ENCODE results near the gene B4GALNT3.

Gene B4GALNT3

GRCh38 chr12:522692-523378 is 63.1 kb downstream of the B4GALNT3 start:
- TF ChIP-seq ARNT (IDR thresholded peaks at IDR 0.05): no peak
- TF ChIP-seq ZNF384 (IDR thresholded peaks at IDR 0.05): no peak
- TF ChIP-seq FOXA1 (IDR thresholded peaks at IDR 0.05): no peak
- no peak for TF ChIP-seq BHLHE40 (IDR thresholded peaks at IDR 0.05; ENCODE audit: borderline replicate concordance)
- peak; percentile 41; the same call in 1 of the 2 replicates for TF ChIP-seq PKNOX1 (IDR thresholded peaks at IDR 0.05)
- ChIA-PET POLR2A (no interaction called here), CTCF (no interaction called here)
- DNase-seq (ENCODE audit: extremely low spot score): no peak

DNA sequence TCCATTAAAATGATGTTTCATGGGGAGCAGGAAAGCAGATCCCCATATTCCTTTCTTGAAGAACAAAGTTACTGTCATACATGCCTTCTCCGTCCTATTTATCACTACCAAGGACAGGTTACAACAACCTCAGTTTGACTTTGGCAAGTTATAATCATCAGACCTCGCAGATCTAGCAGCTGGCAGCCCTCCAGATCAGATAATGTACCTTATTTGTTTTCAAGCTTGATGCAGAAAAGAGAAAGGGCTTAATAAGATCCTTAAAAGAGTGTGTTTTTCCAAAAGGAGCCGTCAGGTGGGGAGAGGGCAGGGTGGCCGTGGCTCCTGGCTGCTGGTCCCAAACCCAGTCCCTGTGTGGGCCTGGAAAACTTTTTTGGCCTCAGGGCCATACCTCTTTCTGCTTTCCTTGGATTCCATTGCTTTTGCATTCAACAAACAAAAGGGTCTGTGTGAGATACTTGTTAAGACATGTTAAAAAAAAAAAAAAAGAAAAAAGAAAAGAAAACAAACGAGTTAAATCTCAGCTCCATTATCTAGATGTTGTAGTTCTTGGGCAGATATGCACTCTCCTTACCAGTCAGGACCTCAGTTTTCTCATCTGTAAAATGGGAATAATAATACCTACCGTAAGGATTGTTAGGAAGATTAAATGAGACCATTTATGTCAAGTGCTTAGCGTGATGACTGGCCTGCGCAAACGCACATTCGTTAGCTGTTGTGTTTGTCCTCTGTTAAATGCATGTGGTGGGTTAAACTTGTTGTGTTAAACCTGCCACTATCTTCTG is 64.6 kb downstream of the B4GALNT3 start:
- ChIA-PET POLR2A (no interaction called here), CTCF (interaction anchor here (1.0 kb wide), 1 partner anchor 23 kb away, joined by 3 read pairs; no protein-coding TSS in a partner anchor)
- DNase-seq (ENCODE audit: extremely low spot score): no peak
- TF ChIP-seq FOXM1 (IDR thresholded peaks at IDR 0.05; ENCODE audit: borderline replicate concordance) (no peak), ZNF384 (IDR thresholded peaks at IDR 0.05) (no peak), LEF1 (IDR thresholded peaks at IDR 0.05; ENCODE audit: borderline replicate concordance) (no peak), SP1 (IDR thresholded peaks at IDR 0.05) (no peak), TARDBP (IDR thresholded peaks at IDR 0.05) (no peak), BHLHE40 (IDR thresholded peaks at IDR 0.05; ENCODE audit: borderline replicate concordance) (no peak), ELF4 (IDR thresholded peaks at IDR 0.05) (no peak), ARNT (IDR thresholded peaks at IDR 0.05) (no peak), PKNOX1 (IDR thresholded peaks at IDR 0.05) (no peak)

DNA sequence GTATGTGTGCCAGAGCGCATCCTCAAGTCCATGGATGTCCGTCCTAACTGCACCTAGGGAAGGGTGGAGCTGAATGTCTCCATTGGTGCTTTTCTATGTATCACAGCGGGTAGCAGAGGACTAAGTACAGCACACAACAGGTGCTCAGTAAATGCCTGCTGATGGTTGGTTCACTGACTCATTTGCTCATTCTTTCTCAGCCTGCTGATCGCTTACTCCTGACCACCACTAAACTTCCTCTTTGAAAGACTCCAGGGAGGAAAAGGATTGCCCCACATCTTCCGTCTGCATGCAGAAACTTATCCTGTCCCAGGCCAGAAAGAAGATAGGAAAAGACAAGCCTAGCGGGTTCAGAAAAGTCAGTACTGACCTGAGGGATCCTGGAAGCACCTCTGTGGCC is 66.3 kb downstream of the B4GALNT3 start:
- ChIA-PET CTCF (no interaction called here), POLR2A (no interaction called here)
- no peak for DNase-seq (ENCODE audit: extremely low spot score)
- TF ChIP-seq NFRKB (IDR thresholded peaks at IDR 0.05) (no peak), CTBP1 (IDR thresholded peaks at IDR 0.05; ENCODE audit: borderline replicate concordance) (no peak), SUZ12 (IDR thresholded peaks at IDR 0.05) (no peak), FOXK2 (IDR thresholded peaks at IDR 0.05) (no peak), L3MBTL2 (conservative IDR thresholded peaks at IDR 0.05) (no peak), LEF1 (IDR thresholded peaks at IDR 0.05; ENCODE audit: borderline replicate concordance) (no peak), ARNT (IDR thresholded peaks at IDR 0.05) (no peak), ZNF384 (IDR thresholded peaks at IDR 0.05) (no peak), BHLHE40 (IDR thresholded peaks at IDR 0.05; ENCODE audit: borderline replicate concordance) (no peak), ELF4 (IDR thresholded peaks at IDR 0.05) (no peak), PKNOX1 (IDR thresholded peaks at IDR 0.05) (no peak)

GRCh38 chr12:527241-527640 is 67.5 kb downstream of the B4GALNT3 start:
- CTCF ChIA-PET: no interaction called here
- DNase-seq (ENCODE audit: extremely low spot score): no peak
- POLR2A ChIA-PET: no interaction called here
- TF ChIP-seq L3MBTL2 (conservative IDR thresholded peaks at IDR 0.05) (no peak), SUZ12 (IDR thresholded peaks at IDR 0.05) (no peak), FOXK2 (IDR thresholded peaks at IDR 0.05) (no peak), HDGF (IDR thresholded peaks at IDR 0.05; ENCODE audit: borderline replicate concordance) (no peak), TARDBP (IDR thresholded peaks at IDR 0.05) (no peak), ELF4 (IDR thresholded peaks at IDR 0.05) (no peak), FOXM1 (IDR thresholded peaks at IDR 0.05; ENCODE audit: borderline replicate concordance) (no peak), SP1 (IDR thresholded peaks at IDR 0.05) (no peak), BHLHE40 (IDR thresholded peaks at IDR 0.05; ENCODE audit: borderline replicate concordance) (no peak), FOXA1 (IDR thresholded peaks at IDR 0.05) (no peak), CTBP1 (IDR thresholded peaks at IDR 0.05; ENCODE audit: borderline replicate concordance) (no peak), ARNT (IDR thresholded peaks at IDR 0.05) (no peak), ZNF384 (IDR thresholded peaks at IDR 0.05) (no peak), LEF1 (IDR thresholded peaks at IDR 0.05; ENCODE audit: borderline replicate concordance) (no peak), NFRKB (IDR thresholded peaks at IDR 0.05) (no peak), PKNOX1 (IDR thresholded peaks at IDR 0.05) (no peak)

DNA sequence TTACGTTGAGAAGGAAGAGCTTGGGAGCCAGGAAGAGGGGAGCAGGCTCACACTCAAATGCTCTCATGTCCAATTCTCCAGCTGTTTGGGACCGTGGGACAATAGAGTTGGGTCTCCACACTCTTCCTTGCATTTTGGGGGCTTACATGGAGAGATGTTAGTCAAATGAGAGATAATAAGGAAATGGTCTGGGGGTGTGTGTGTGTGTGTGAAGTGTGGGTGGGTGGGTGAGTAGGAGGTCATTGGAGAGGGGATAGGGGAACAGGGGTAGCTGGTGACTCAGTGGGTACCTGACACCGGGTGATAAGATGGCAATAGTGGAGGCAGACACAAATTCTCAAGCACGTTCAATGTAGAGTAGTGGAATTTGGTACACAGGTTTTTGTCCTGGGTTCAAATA is 68.0 kb downstream of the B4GALNT3 start:
- ChIA-PET CTCF (no interaction called here), POLR2A (no interaction called here)
- no peak for DNase-seq (ENCODE audit: extremely low spot score)
- no peak for TF ChIP-seq L3MBTL2 (conservative IDR thresholded peaks at IDR 0.05)
- TF ChIP-seq FOXA1 (IDR thresholded peaks at IDR 0.05): no peak
- TF ChIP-seq TARDBP (IDR thresholded peaks at IDR 0.05): no peak
- TF ChIP-seq SP1 (IDR thresholded peaks at IDR 0.05): no peak
- TF ChIP-seq ELF4 (IDR thresholded peaks at IDR 0.05): no peak
- TF ChIP-seq NFRKB (IDR thresholded peaks at IDR 0.05): no peak
- no peak for TF ChIP-seq ZNF384 (IDR thresholded peaks at IDR 0.05)
- no peak for TF ChIP-seq FOXM1 (IDR thresholded peaks at IDR 0.05; ENCODE audit: borderline replicate concordance)
- no peak for TF ChIP-seq BHLHE40 (IDR thresholded peaks at IDR 0.05; ENCODE audit: borderline replicate concordance)
- TF ChIP-seq ARNT (IDR thresholded peaks at IDR 0.05): no peak
